ENCODE results near the gene PPP1R11. TPM values are rescaled to one million over a fixed set of nuclear protein-coding genes. Genes with fewer than 3 reads are reported as not detected.

The PPP1R11 gene
- total and polyA plus RNA-seq, 2 of the 13 experiments (the other 11 are each of a cell fraction or from before 2014, with no cell fraction given) = 32.1 to 58.9 TPM

GRCh38 chr6:30077218-30077617, 10.2 kb downstream of the PPP1R11 start:
- WGBS (ENCODE audit: low lambda C conversion rate) = 14% methylated on average over 4 of the region's 4 CpGs
- TF ChIP-seq ZNF709 (CRISPR knock-in tag; IDR thresholded peaks at IDR 0.05) = no peak
- TF ChIP-seq ZFX (CRISPR knock-in tag; IDR thresholded peaks at IDR 0.05; ENCODE audit: low read depth) = no peak
- no peak for TF ChIP-seq ZNF619 (CRISPR knock-in tag; IDR thresholded peaks at IDR 0.05)
- no peak for TF ChIP-seq AHDC1 (CRISPR knock-in tag; IDR thresholded peaks at IDR 0.05; ENCODE audit: borderline replicate concordance)
- no peak for TF ChIP-seq TFAP4 (IDR thresholded peaks at IDR 0.05; ENCODE audit: borderline replicate concordance, low read depth)
- no peak for TF ChIP-seq EHMT2 (IDR thresholded peaks at IDR 0.05; ENCODE audit: borderline replicate concordance, low read depth, low read length)
- TF ChIP-seq SNAPC4 (CRISPR knock-in tag; IDR thresholded peaks at IDR 0.05) = no peak
- TF ChIP-seq E2F2 (CRISPR knock-in tag; IDR thresholded peaks at IDR 0.05; ENCODE audit: borderline replicate concordance) = no peak
- no peak for TF ChIP-seq IKZF4 (CRISPR knock-in tag; IDR thresholded peaks at IDR 0.05; ENCODE audit: borderline replicate concordance, low read depth, not compliant biosample characterization)
- no peak for TF ChIP-seq PLSCR1 (CRISPR knock-in tag; IDR thresholded peaks at IDR 0.05; ENCODE audit: borderline replicate concordance)

More at GRCh38 chr6:30077218-30077617, 10.2 kb downstream of the PPP1R11 start:
- intact Hi-C loops (cut with micrococcal nuclease; ENCODE audit: unreplicated experiment) (no loop called here), in situ Hi-C loops (cut with HindIII; ENCODE audit: extremely low pct_ligation_motif_present, low pct_unique_long_range_greater_than_20kb) (no loop called here)
- ChIA-PET POLR2A (interaction anchor here (1.0 kb wide), 1 partner anchor 25 kb away, joined by 4 read pairs; no protein-coding TSS in a partner anchor), CTCF (ENCODE audit: low intra/inter-chr PET ratio, low total read pairs) (interaction anchor here (1.2 kb wide), 1 partner anchor 93 kb away, joined by 3 read pairs; no protein-coding TSS in a partner anchor)
- Histone ChIP-seq H3K4me2 (ENCODE audit: low read depth, low read length) (no peak overlapping the region), H3K9me3 (ENCODE audit: low read length) (no peaks in the 10 kb centered on the region), H3K4me3 (replicated peaks in 1 of 3; ENCODE audit: insufficient read depth in 1 of 3, low read depth in 2 of 3, low read length in 3 of 3) (no peak overlapping the region), H2AFZ (ENCODE audit: low read length) (no peak overlapping the region), H3K27me3 (ENCODE audit: control insufficient read depth in 1 of 2, insufficient read depth in 2 of 2, low read length in 2 of 2) (peaks cover 1 to 40% of the 10 kb centered on the region in 2 experiments; a peak in 4 of 5 replicates), H3K79me2 (ENCODE audit: insufficient read depth, low read length) (no peaks in the 10 kb centered on the region), H4K20me1 (ENCODE audit: insufficient read depth, low read length) (no peaks in the 10 kb centered on the region), H3K4me1 (ENCODE audit: insufficient read depth, low read length) (peaks cover 44% of the 10 kb centered on the region), H3K27ac (ENCODE audit: extremely low read length, insufficient read depth, low read length) (no peak overlapping the region), H3K36me3 (replicated peaks in 1 of 2; ENCODE audit: control insufficient read depth in 1 of 2, insufficient read depth in 2 of 2, low read length in 2 of 2) (no peaks in the 10 kb centered on the region), H3K9ac (ENCODE audit: insufficient read depth, low read depth, low read length) (no peak overlapping the region)
- DNase-seq (ENCODE audit: low spot score) (no peak), ATAC-seq (no peak), FAIRE-seq (no peak)
- BruUV-seq (replicated peaks) = no TSS peak
